GM12874 (cell line): ENCODE data around the gene PDE4D.

Source experiments
- CTCF ChIP-seq: IDR thresholded peaks from 2 replicates; pipeline ENCODE4 v1.5.1; 2011; ENCODE audit warnings: low read depth, mild to moderate bottlenecking, control low read depth, low read length, moderate library complexity; ENCODE audit not compliant: insufficient read depth

The PDE4D gene

GRCh38 chr5:59089767-59090166 lies 803.8 kb downstream of the PDE4D start:
- TF ChIP-seq CTCF = no peak

- TF ChIP-seq CTCF = no peak
Measured at GRCh38 chr5:59088546-59088945, 805.0 kb downstream of the PDE4D start.

- no peak for TF ChIP-seq CTCF
Measured at GRCh38 chr5:59086024-59086423, 807.5 kb downstream of the PDE4D start.

- TF ChIP-seq CTCF = no peak
Measured at GRCh38 chr5:59081693-59082092, 811.8 kb downstream of the PDE4D start.

GRCh38 chr5:59079622-59080620 lies 813.6 kb downstream of the PDE4D start:
- no peak for TF ChIP-seq CTCF

GRCh38 chr5:59071755-59072549 lies 821.6 kb downstream of the PDE4D start:
- TF ChIP-seq CTCF = no peak

- no peak for TF ChIP-seq CTCF
Measured at GRCh38 chr5:59069438-59070079, 824.0 kb downstream of the PDE4D start.
